ENCODE data around the gene FIGN. TPM values are rescaled to one million over a fixed set of nuclear protein-coding genes. Genes with fewer than 3 reads are reported as not detected.

The FIGN gene
- polyA plus RNA-seq, 1 donor from 2014 or later: 0.71 TPM

DNA sequence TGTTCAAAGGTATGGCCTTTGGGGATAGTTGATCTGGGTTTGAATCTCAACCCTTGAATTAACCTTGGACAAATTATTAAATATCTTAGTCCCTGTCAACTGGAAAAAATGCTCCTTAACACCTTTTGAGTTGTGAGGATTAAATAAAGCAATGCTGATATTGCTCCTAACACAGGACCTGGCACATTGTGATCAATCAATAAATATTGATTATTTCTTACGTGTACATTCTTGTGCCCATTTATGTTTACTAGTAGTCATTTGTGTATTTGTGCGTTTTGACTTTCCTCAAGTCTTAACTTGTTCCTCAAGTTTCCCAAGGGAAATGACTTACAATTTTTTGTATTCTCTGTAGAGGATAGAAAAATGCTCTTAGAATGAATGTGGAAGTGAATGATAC is 19.6 kb upstream of the FIGN start:
- Histone ChIP-seq H3K9me2 (ENCODE audit: insufficient read depth, low read length) (no peaks in the 10 kb centered on the region), H3K9me3 (ENCODE audit: low read length) (no peaks in the 10 kb centered on the region), H3K79me2 (replicated peaks; ENCODE audit: insufficient read depth, low read length) (no peaks in the 10 kb centered on the region), H3K36me3 (ENCODE audit: insufficient read depth, low read length) (no peaks in the 10 kb centered on the region), H3K4me2 (ENCODE audit: low read length) (no peak overlapping the region), H3K9ac (ENCODE audit: low read length) (no peak overlapping the region), H3K4me3 (ENCODE audit: low read length) (no peak overlapping the region), H3F3A (ENCODE audit: insufficient read depth, low read length, poor library complexity, severe bottlenecking) (no peaks in the 10 kb centered on the region), H4K20me1 (ENCODE audit: insufficient read depth) (no peaks in the 10 kb centered on the region), H3K27me3 (ENCODE audit: insufficient read depth, low read depth, low read length) (no peaks in the 10 kb centered on the region), H2AFZ (ENCODE audit: low read depth, low read length) (no peak overlapping the region), H3K27ac (ENCODE audit: low read length) (no peak overlapping the region)
- no peak for TF ChIP-seq POLR2AphosphoS5 (IDR thresholded peaks at IDR 0.05)
- no peak for TF ChIP-seq REST (IDR thresholded peaks at IDR 0.05; ENCODE audit: borderline replicate concordance)
- no peak for TF ChIP-seq EZH2 (IDR thresholded peaks at IDR 0.05; ENCODE audit: borderline replicate concordance, insufficient read depth, low read length, poor library complexity, severe bottlenecking)
- no peak for TF ChIP-seq MXI1 (conservative IDR thresholded peaks at IDR 0.05; ENCODE audit: poor library complexity, severe bottlenecking)
- TF ChIP-seq TAF1 (IDR thresholded peaks at IDR 0.05; ENCODE audit: low read depth): no peak
- TF ChIP-seq RAD21 (conservative IDR thresholded peaks at IDR 0.05): no peak
- TF ChIP-seq SMC3 (conservative IDR thresholded peaks at IDR 0.05; ENCODE audit: poor library complexity): no peak
- TF ChIP-seq CTCF (IDR thresholded peaks at IDR 0.05; ENCODE audit: poor library complexity, severe bottlenecking): no peak
- TF ChIP-seq EP300 (conservative IDR thresholded peaks at IDR 0.05; ENCODE audit: poor library complexity, severe bottlenecking): no peak

DNA sequence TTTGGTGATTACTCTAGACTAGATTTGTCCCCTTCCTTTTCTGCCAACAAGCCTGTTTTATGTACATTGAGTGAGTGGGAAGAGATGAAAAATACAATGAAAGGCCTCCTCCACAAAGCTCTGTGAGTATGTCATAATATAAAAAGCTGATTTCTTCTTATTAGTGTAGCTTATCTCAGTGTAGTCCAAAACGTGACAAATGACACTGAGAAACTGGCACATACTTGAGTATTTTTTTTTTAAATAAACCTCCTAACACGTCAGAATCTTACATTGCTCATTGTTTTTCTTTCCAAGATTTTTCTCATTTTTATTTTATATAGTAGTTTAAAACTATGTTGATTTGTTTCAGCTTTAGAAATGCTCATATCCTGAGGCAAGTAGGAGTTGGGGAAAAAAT is 17.9 kb upstream of the FIGN start:
- TF ChIP-seq SMC3 (conservative IDR thresholded peaks at IDR 0.05; ENCODE audit: poor library complexity): no peak
- no peak for TF ChIP-seq MXI1 (conservative IDR thresholded peaks at IDR 0.05; ENCODE audit: poor library complexity, severe bottlenecking)
- no peak for TF ChIP-seq RAD21 (conservative IDR thresholded peaks at IDR 0.05)
- TF ChIP-seq POLR2AphosphoS5 (IDR thresholded peaks at IDR 0.05): no peak
- no peak for TF ChIP-seq EP300 (conservative IDR thresholded peaks at IDR 0.05; ENCODE audit: poor library complexity, severe bottlenecking)
- no peak for TF ChIP-seq EZH2 (IDR thresholded peaks at IDR 0.05; ENCODE audit: borderline replicate concordance, insufficient read depth, low read length, poor library complexity, severe bottlenecking)
- no peak for TF ChIP-seq CTCF (IDR thresholded peaks at IDR 0.05; ENCODE audit: poor library complexity, severe bottlenecking)
- no peak for TF ChIP-seq TAF1 (IDR thresholded peaks at IDR 0.05; ENCODE audit: low read depth)
- no peak for TF ChIP-seq REST (IDR thresholded peaks at IDR 0.05; ENCODE audit: borderline replicate concordance)

More for the DNA sequence above, 17.9 kb upstream of the FIGN start:
- H3F3A ChIP-seq (ENCODE audit: insufficient read depth, low read length, poor library complexity, severe bottlenecking): no peaks in the 10 kb centered on the region
- H3K27ac ChIP-seq (ENCODE audit: low read length): no peak overlapping the region
- H3K9me2 ChIP-seq (ENCODE audit: insufficient read depth, low read length): no peaks in the 10 kb centered on the region
- H3K4me2 ChIP-seq (ENCODE audit: low read length): no peak overlapping the region
- H4K20me1 ChIP-seq (ENCODE audit: insufficient read depth): no peaks in the 10 kb centered on the region
- H3K79me2 ChIP-seq (replicated peaks; ENCODE audit: insufficient read depth, low read length): no peaks in the 10 kb centered on the region
- no peaks in the 10 kb centered on the region for H3K9me3 ChIP-seq (ENCODE audit: low read length)
- H3K4me3 ChIP-seq (ENCODE audit: low read length): no peak overlapping the region
- no peaks in the 10 kb centered on the region for H3K36me3 ChIP-seq (ENCODE audit: insufficient read depth, low read length)
- H3K27me3 ChIP-seq (ENCODE audit: insufficient read depth, low read depth, low read length): no peaks in the 10 kb centered on the region
- no peak overlapping the region for H3K9ac ChIP-seq (ENCODE audit: low read length)
- H2AFZ ChIP-seq (ENCODE audit: low read depth, low read length): no peak overlapping the region
